Keratinocyte (primary cell): Measurements from ENCODE around the gene ROCK1.

Experiments
- EZH2 ChIP-seq: IDR thresholded peaks from one replicate; pipeline ENCODE4 v1.6.1; 2012; ENCODE audit warnings: inconsistent platforms, mild to moderate bottlenecking, low read length, moderate library complexity
- TF ChIP-seq, protein P1 (sequence below), 3 experiments: IDR thresholded peaks in 1 of 3; conservative IDR thresholded peaks in 1 of 3; optimal IDR thresholded peaks in 1 of 3; 2 replicates in 2 of 3; 3 replicates in 1 of 3; pipeline versions ENCODE3 to v1.5.1; 2011; ENCODE audit warnings: low read length in 3 of 3, mild to moderate bottlenecking in 3 of 3, moderate library complexity in 2 of 3, control low read depth in 1 of 3, inconsistent platforms in 1 of 3; ENCODE audit not compliant: insufficient read depth in 2 of 3; ENCODE audit errors: extremely low read depth in 1 of 3

DNA sequence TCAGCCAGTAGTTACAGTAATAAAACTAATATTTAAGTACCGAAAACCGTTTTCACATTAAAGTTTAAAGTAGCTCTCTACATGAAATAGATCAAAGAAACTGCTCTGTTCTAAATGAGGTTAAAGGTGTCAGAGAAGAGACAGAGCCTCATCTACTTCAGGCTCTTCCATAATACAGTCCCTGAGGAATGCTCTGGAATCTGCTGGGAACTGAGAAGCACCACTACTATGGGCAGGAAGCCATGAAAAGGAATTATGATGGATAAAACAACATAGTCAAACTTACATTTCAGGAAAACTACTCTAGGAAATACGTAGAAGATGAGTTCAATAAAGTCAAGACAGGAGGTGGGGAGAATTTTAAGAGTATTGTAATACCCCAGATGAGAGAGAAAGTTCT, 60.0 kb downstream of the ROCK1 start:
- TF ChIP-seq, protein P1, sequence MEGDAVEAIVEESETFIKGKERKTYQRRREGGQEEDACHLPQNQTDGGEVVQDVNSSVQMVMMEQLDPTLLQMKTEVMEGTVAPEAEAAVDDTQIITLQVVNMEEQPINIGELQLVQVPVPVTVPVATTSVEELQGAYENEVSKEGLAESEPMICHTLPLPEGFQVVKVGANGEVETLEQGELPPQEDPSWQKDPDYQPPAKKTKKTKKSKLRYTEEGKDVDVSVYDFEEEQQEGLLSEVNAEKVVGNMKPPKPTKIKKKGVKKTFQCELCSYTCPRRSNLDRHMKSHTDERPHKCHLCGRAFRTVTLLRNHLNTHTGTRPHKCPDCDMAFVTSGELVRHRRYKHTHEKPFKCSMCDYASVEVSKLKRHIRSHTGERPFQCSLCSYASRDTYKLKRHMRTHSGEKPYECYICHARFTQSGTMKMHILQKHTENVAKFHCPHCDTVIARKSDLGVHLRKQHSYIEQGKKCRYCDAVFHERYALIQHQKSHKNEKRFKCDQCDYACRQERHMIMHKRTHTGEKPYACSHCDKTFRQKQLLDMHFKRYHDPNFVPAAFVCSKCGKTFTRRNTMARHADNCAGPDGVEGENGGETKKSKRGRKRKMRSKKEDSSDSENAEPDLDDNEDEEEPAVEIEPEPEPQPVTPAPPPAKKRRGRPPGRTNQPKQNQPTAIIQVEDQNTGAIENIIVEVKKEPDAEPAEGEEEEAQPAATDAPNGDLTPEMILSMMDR (optimal IDR thresholded peaks at IDR 0.05 in 1 of 3, IDR thresholded peaks at IDR 0.05 in 1 of 3, conservative IDR thresholded peaks at IDR 0.05 in 1 of 3; ENCODE audit: extremely low read depth in 1 of 3, insufficient read depth in 2 of 3, low read length in 3 of 3), result no peak
- TF ChIP-seq EZH2, result no peak
